BLaER1 treated with 17β-estradiol and CSF1 and Interleukin-3, amounts not matched to agents 10 nM and 100 nM (cell line): Measurements from ENCODE around the gene PTPA.

ENCODE experiments used
- H3K27ac ChIP-seq, 11 experiments: shearing (Covaris generic); formaldehyde crosslinking; 2 replicates each; pipeline ENCODE4 v1.8.1; 2022
- H3K27me3 ChIP-seq, 11 experiments: shearing (Covaris generic); formaldehyde crosslinking; 2 replicates each; pipeline ENCODE4 v1.8.1; 2022
- H3K36me3 ChIP-seq, 11 experiments: shearing (Covaris generic); formaldehyde crosslinking; 2 replicates each; pipeline ENCODE4 v1.8.1; 2022
- H3K4me1 ChIP-seq, 10 experiments: shearing (Covaris generic); formaldehyde crosslinking; 2 replicates each; pipeline ENCODE4 v1.8.1; 2022
- H3K4me2 ChIP-seq, 11 experiments: shearing (Covaris generic); formaldehyde crosslinking; 2 replicates each; pipeline ENCODE4 v1.8.1; 2022
- H3K4me3 ChIP-seq, 10 experiments: shearing (Covaris generic); formaldehyde crosslinking; 2 replicates each; pipeline ENCODE4 v1.8.1; 2022
- H3K9ac ChIP-seq, 11 experiments: shearing (Covaris generic); formaldehyde crosslinking; 2 replicates each; pipeline ENCODE4 v1.8.1; 2022
- H3K9me3 ChIP-seq, 11 experiments: shearing (Covaris generic); formaldehyde crosslinking; replicated peaks in 1 of 11; 2 replicates each; pipeline ENCODE4 v1.8.1; 2022
- H4K20me1 ChIP-seq, 11 experiments: shearing (Covaris generic); formaldehyde crosslinking; 2 replicates each; pipeline ENCODE4 v1.8.1; 2022
- Cebpa-rat ChIP-seq, 11 experiments: shearing (Covaris generic); IDR thresholded peaks; 2 replicates each; pipeline ENCODE4 v1.8.1; 2022

The PTPA gene

GRCh38 chr9:129094387-129095169, 16.6 kb upstream of the PTPA start:
- Histone ChIP-seq H3K36me3 (peaks cover 13 to 58% (median 41%) of the 10 kb centered on the region in 11 experiments), H3K9me3 (no peaks in the 10 kb centered on the region), H3K4me3 (no peak overlapping the region), H4K20me1 (peaks cover 0 to 6% (median 0%) of the 10 kb centered on the region in 11 experiments; a peak in 3 of 22 replicates), H3K4me2 (peak overlapping the region; percentile 68 to 89 (median 84)), H3K9ac (peak overlapping the region; percentile 43 to 76 (median 62); a peak in 21 of 22 replicates), H3K4me1 (peaks cover 25 to 35% (median 27%) of the 10 kb centered on the region in 10 experiments), H3K27me3 (no peaks in the 10 kb centered on the region), H3K27ac (peak overlapping the region in 10 of 11 experiments; percentile 47 to 87 (median 68); a peak in 19 of 22 replicates)
- no peak for TF ChIP-seq Cebpa-rat (IDR thresholded peaks at IDR 0.05)

GRCh38 chr9:129095170-129095667, 16.0 kb upstream of the PTPA start:
- H3K4me3 ChIP-seq: no peak overlapping the region
- TF ChIP-seq Cebpa-rat (IDR thresholded peaks at IDR 0.05): no peak
- H3K27me3 ChIP-seq: no peaks in the 10 kb centered on the region
- peak overlapping the region in 5 of 11 experiments; percentile 49 to 76 (median 63); a peak in 5 of 22 replicates for H3K9ac ChIP-seq
- H3K4me1 ChIP-seq: peaks cover 25 to 35% (median 28%) of the 10 kb centered on the region in 10 experiments
- peaks cover 7 to 51% (median 35%) of the 10 kb centered on the region in 11 experiments for H3K36me3 ChIP-seq
- peak overlapping the region in 8 of 11 experiments; percentile 47 to 87 (median 72); a peak in 12 of 22 replicates for H3K27ac ChIP-seq
- H3K9me3 ChIP-seq: no peaks in the 10 kb centered on the region
- H3K4me2 ChIP-seq: peak overlapping the region in 8 of 11 experiments; percentile 68 to 89 (median 83); a peak in 15 of 22 replicates
- H4K20me1 ChIP-seq: peaks cover 0 to 6% (median 0%) of the 10 kb centered on the region in 11 experiments; a peak in 2 of 22 replicates

GRCh38 chr9:129095908-129096307, 15.3 kb upstream of the PTPA start:
- Histone ChIP-seq H4K20me1 (peaks cover 0 to 6% (median 0%) of the 10 kb centered on the region in 11 experiments; a peak in 3 of 22 replicates), H3K4me3 (no peak overlapping the region), H3K9ac (no peak overlapping the region), H3K36me3 (peaks cover 0 to 44% (median 28%) of the 10 kb centered on the region in 11 experiments; a peak in 18 of 22 replicates), H3K27ac (no peak overlapping the region), H3K4me1 (peaks cover 25 to 41% (median 32%) of the 10 kb centered on the region in 10 experiments), H3K27me3 (no peaks in the 10 kb centered on the region), H3K9me3 (no peaks in the 10 kb centered on the region), H3K4me2 (no peak overlapping the region)
- no peak for TF ChIP-seq Cebpa-rat (IDR thresholded peaks at IDR 0.05)

- peaks cover 0 to 12% (median 0%) of the 10 kb centered on the region in 11 experiments; a peak in 3 of 22 replicates for H4K20me1 ChIP-seq
- no peak overlapping the region for H3K4me2 ChIP-seq
- no peaks in the 10 kb centered on the region for H3K27me3 ChIP-seq
- H3K9ac ChIP-seq: no peak overlapping the region
- no peak overlapping the region for H3K27ac ChIP-seq
- H3K4me1 ChIP-seq: peaks cover 24 to 35% (median 30%) of the 10 kb centered on the region in 10 experiments
- TF ChIP-seq Cebpa-rat (IDR thresholded peaks at IDR 0.05): no peak
- H3K4me3 ChIP-seq: no peak overlapping the region
- H3K36me3 ChIP-seq: peaks cover 0 to 53% (median 29%) of the 10 kb centered on the region in 11 experiments; a peak in 15 of 22 replicates
- no peaks in the 10 kb centered on the region for H3K9me3 ChIP-seq
These were observed 13.4 kb upstream of the PTPA start for GRCh38 chr9:129097671-129098306.

- Histone ChIP-seq H3K4me2 (no peak overlapping the region), H3K27me3 (no peaks in the 10 kb centered on the region), H3K4me3 (no peak overlapping the region), H3K36me3 (peaks cover 0 to 53% (median 29%) of the 10 kb centered on the region in 11 experiments; a peak in 15 of 22 replicates), H3K27ac (no peak overlapping the region), H3K4me1 (peaks cover 19 to 31% (median 26%) of the 10 kb centered on the region in 10 experiments), H3K9ac (no peak overlapping the region), H3K9me3 (no peaks in the 10 kb centered on the region), H4K20me1 (peaks cover 0 to 16% (median 0%) of the 10 kb centered on the region in 11 experiments; a peak in 4 of 22 replicates)
- no peak for TF ChIP-seq Cebpa-rat (IDR thresholded peaks at IDR 0.05)
These were observed 12.9 kb upstream of the PTPA start for GRCh38 chr9:129098328-129098727.

- peaks cover 0 to 28% (median 0%) of the 10 kb centered on the region in 11 experiments; a peak in 5 of 22 replicates for H4K20me1 ChIP-seq
- H3K36me3 ChIP-seq: peaks cover 0 to 48% (median 24%) of the 10 kb centered on the region in 11 experiments; a peak in 15 of 22 replicates
- H3K4me1 ChIP-seq: peaks cover 0 to 11% (median 8%) of the 10 kb centered on the region in 10 experiments; a peak in 10 of 20 replicates
- H3K4me3 ChIP-seq: no peak overlapping the region
- TF ChIP-seq Cebpa-rat (IDR thresholded peaks at IDR 0.05): no peak
- peak overlapping the region in 5 of 11 experiments; percentile 8 to 34 (median 21); a peak in 2 of 22 replicates for H3K4me2 ChIP-seq
- no peak overlapping the region for H3K27ac ChIP-seq
- H3K27me3 ChIP-seq: no peaks in the 10 kb centered on the region
- no peaks in the 10 kb centered on the region for H3K9me3 ChIP-seq
- no peak overlapping the region; a peak in 1 of 22 replicates for H3K9ac ChIP-seq
These were observed 10.6 kb upstream of the PTPA start for GRCh38 chr9:129100383-129101169.

GRCh38 chr9:129101279-129101678, 9.9 kb upstream of the PTPA start:
- no peak overlapping the region for H3K4me2 ChIP-seq
- H3K27ac ChIP-seq: no peak overlapping the region
- peaks cover 0 to 32% (median 0%) of the 10 kb centered on the region in 11 experiments; a peak in 5 of 22 replicates for H4K20me1 ChIP-seq
- peaks cover 0 to 47% (median 20%) of the 10 kb centered on the region in 11 experiments; a peak in 14 of 22 replicates for H3K36me3 ChIP-seq
- no peak overlapping the region for H3K4me3 ChIP-seq
- peaks cover 0 to 11% (median 7%) of the 10 kb centered on the region in 10 experiments; a peak in 9 of 20 replicates for H3K4me1 ChIP-seq
- H3K9ac ChIP-seq: no peak overlapping the region
- H3K27me3 ChIP-seq: no peaks in the 10 kb centered on the region
- no peak for TF ChIP-seq Cebpa-rat (IDR thresholded peaks at IDR 0.05)
- no peaks in the 10 kb centered on the region for H3K9me3 ChIP-seq

- peaks cover 0 to 49% (median 25%) of the 10 kb centered on the region in 11 experiments; a peak in 13 of 22 replicates for H3K36me3 ChIP-seq
- H4K20me1 ChIP-seq: peaks cover 0 to 34% (median 0%) of the 10 kb centered on the region in 11 experiments; a peak in 5 of 22 replicates
- H3K27ac ChIP-seq: no peak overlapping the region
- no peak overlapping the region for H3K4me3 ChIP-seq
- peak overlapping the region in 1 of 11 experiments; percentile 15; a peak in 1 of 22 replicates for H3K9ac ChIP-seq
- peaks cover 0 to 16% (median 8%) of the 10 kb centered on the region in 10 experiments; a peak in 9 of 20 replicates for H3K4me1 ChIP-seq
- H3K9me3 ChIP-seq: no peaks in the 10 kb centered on the region
- H3K27me3 ChIP-seq: no peaks in the 10 kb centered on the region
- no peak for TF ChIP-seq Cebpa-rat (IDR thresholded peaks at IDR 0.05)
- H3K4me2 ChIP-seq: no peak overlapping the region
These were observed 9.1 kb upstream of the PTPA start for GRCh38 chr9:129102095-129102525.
